Measurements from ENCODE around the gene GALK1.

DNA sequence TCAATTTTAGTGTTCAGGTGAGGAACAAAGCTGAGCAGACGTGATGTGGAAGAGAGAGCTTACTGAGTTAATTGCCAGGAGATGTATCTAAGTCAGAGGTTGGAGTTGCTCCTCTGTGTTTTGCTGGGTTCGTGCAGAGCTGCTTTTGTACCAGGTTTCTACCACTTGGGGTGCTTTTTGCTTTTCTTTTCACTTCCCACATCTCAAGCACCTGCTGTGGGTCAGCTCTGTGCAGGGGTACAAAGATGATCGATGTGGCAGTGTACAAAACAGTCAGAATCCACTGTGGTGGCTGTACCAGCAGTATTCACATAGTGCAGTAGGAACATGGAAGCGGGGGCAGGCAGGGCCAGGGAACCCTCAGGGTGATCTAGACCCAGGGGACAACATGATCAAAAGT, 34.4 kb upstream of the GALK1 start:
- TF ChIP-seq, protein P1, sequence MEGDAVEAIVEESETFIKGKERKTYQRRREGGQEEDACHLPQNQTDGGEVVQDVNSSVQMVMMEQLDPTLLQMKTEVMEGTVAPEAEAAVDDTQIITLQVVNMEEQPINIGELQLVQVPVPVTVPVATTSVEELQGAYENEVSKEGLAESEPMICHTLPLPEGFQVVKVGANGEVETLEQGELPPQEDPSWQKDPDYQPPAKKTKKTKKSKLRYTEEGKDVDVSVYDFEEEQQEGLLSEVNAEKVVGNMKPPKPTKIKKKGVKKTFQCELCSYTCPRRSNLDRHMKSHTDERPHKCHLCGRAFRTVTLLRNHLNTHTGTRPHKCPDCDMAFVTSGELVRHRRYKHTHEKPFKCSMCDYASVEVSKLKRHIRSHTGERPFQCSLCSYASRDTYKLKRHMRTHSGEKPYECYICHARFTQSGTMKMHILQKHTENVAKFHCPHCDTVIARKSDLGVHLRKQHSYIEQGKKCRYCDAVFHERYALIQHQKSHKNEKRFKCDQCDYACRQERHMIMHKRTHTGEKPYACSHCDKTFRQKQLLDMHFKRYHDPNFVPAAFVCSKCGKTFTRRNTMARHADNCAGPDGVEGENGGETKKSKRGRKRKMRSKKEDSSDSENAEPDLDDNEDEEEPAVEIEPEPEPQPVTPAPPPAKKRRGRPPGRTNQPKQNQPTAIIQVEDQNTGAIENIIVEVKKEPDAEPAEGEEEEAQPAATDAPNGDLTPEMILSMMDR (IDR thresholded peaks at IDR 0.05; ENCODE audit: insufficient read depth, low read length, poor library complexity, severe bottlenecking): no peak
- no peak for TF ChIP-seq EZH2phosphoT487 (conservative IDR thresholded peaks at IDR 0.05; ENCODE audit: low read length)

Data from SU-DHL-6 (cell line).